HCT116 (cell line): ENCODE measurements around the gene ID1.

Source experiments
- CEBPB ChIP-seq: IDR thresholded peaks from 2 replicates; pipeline ENCODE4 v1.6.1; 2012; ENCODE audit warnings: low read depth
- EGR1 ChIP-seq: IDR thresholded peaks from 2 replicates; pipeline ENCODE4 v1.6.1; 2012; ENCODE audit warnings: low read depth
- EZH2 ChIP-seq: fragments of 200-600 bp; sonication (generic); IDR thresholded peaks from 2 replicates; pipeline ENCODE4 v1.6.1; 2017; ENCODE audit warnings: antibody characterized with exemption, mixed run types
- EZH2phosphoT487 ChIP-seq: fragments of 200-600 bp; IDR thresholded peaks from 2 replicates; pipeline ENCODE4 v1.6.1; 2018; ENCODE audit warnings: antibody characterized with exemption, borderline replicate concordance
- POLR2A ChIP-seq: IDR thresholded peaks from 2 replicates; pipeline ENCODE4 v1.7.0; 2011; ENCODE audit warnings: borderline replicate concordance; ENCODE audit not compliant: insufficient read depth, insufficient read length; ENCODE audit errors: extremely low read depth
- POLR2AphosphoS5 ChIP-seq: IDR thresholded peaks from 2 replicates; pipeline ENCODE4 v1.6.1; 2011; ENCODE audit warnings: mild to moderate bottlenecking, low read depth, low read length, moderate library complexity
- RAD21 ChIP-seq: IDR thresholded peaks from 2 replicates; pipeline ENCODE4 v1.6.1; 2012; ENCODE audit warnings: low read depth, mild to moderate bottlenecking
- SIN3A ChIP-seq: IDR thresholded peaks from 2 replicates; pipeline ENCODE4 v1.6.1; 2012; ENCODE audit warnings: low read depth
- TCF7L2 ChIP-seq: IDR thresholded peaks from 2 replicates; pipeline ENCODE4 v1.7.0; 2011; ENCODE audit warnings: borderline replicate concordance, inconsistent platforms; ENCODE audit not compliant: insufficient read depth, insufficient read length; ENCODE audit errors: extremely low read depth
- TF ChIP-seq, protein P1 (sequence below), 3 experiments: fragments of 200-600 bp in 1 of 3; sonication (generic) in 1 of 3; IDR thresholded peaks in 2 of 3; conservative IDR thresholded peaks in 1 of 3; 2 replicates each; pipeline ENCODE4 v1.5.1; 2012 to 2017; ENCODE audit warnings: low read depth in 2 of 3, low read length in 2 of 3, antibody characterized with exemption in 1 of 3, borderline replicate concordance in 1 of 3, control low read depth in 1 of 3, mild to moderate bottlenecking in 1 of 3, mixed read lengths in 1 of 3, mixed run types in 1 of 3, moderate library complexity in 1 of 3; ENCODE audit not compliant: insufficient read depth in 1 of 3
- TF ChIP-seq, protein P2 (sequence below): IDR thresholded peaks from 2 replicates; pipeline ENCODE4 v1.6.1; 2012; ENCODE audit warnings: low read depth

DNA sequence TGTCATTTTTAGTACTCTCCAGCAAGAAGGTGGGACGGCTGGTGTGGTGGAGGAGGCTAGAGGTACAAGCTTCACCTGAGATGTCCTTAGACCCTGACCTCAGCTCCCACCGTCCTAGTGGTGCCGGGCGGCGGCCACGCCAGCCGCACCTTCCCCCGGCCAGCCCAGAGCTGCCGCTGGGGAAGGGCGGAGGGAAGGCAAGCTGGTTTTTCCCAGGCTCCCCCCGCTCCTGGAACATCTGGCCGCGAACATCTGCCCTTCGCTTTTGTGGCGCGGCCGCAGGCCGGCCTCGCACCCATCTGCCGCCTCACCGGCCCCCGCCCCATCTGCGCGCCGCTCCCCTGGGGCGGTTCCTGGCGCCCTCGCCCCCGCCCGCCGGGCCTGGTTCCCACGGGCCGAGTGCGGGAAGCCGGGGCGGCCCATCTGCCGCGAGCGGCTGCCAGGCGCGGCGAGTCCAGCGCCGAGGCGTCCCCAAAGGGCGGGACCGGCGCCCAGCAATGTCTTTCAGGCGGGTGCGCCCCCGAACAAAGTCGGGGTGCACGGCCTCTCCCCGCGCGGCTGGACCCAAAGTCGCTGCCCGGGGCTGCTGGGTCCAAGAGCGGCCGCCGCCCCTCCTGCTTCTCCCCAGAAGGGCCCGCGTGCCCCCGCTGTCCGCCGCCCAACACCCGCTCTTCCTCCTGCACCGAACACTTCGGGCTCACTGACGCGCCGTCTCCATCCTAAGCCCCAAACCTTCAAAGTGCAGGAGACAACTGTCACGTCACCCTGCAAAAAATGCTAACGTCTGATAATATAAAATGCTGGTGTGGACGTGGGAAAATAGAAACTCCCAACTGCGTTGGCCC, 17.3 kb upstream of the ID1 start:
- TF ChIP-seq TCF7L2 (no peak), EZH2 (no peak), POLR2A (no peak), EZH2phosphoT487 (no peak), EGR1 (no peak), POLR2AphosphoS5 (no peak), CEBPB (no peak), SIN3A (no peak), RAD21 (no peak)
- TF ChIP-seq, protein P1, sequence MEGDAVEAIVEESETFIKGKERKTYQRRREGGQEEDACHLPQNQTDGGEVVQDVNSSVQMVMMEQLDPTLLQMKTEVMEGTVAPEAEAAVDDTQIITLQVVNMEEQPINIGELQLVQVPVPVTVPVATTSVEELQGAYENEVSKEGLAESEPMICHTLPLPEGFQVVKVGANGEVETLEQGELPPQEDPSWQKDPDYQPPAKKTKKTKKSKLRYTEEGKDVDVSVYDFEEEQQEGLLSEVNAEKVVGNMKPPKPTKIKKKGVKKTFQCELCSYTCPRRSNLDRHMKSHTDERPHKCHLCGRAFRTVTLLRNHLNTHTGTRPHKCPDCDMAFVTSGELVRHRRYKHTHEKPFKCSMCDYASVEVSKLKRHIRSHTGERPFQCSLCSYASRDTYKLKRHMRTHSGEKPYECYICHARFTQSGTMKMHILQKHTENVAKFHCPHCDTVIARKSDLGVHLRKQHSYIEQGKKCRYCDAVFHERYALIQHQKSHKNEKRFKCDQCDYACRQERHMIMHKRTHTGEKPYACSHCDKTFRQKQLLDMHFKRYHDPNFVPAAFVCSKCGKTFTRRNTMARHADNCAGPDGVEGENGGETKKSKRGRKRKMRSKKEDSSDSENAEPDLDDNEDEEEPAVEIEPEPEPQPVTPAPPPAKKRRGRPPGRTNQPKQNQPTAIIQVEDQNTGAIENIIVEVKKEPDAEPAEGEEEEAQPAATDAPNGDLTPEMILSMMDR (IDR thresholded peaks at IDR 0.05 in 2 of 3, conservative IDR thresholded peaks at IDR 0.05 in 1 of 3; ENCODE audit: borderline replicate concordance in 1 of 3, insufficient read depth in 1 of 3, low read depth in 2 of 3, low read length in 2 of 3): no peak
- TF ChIP-seq, protein P2, sequence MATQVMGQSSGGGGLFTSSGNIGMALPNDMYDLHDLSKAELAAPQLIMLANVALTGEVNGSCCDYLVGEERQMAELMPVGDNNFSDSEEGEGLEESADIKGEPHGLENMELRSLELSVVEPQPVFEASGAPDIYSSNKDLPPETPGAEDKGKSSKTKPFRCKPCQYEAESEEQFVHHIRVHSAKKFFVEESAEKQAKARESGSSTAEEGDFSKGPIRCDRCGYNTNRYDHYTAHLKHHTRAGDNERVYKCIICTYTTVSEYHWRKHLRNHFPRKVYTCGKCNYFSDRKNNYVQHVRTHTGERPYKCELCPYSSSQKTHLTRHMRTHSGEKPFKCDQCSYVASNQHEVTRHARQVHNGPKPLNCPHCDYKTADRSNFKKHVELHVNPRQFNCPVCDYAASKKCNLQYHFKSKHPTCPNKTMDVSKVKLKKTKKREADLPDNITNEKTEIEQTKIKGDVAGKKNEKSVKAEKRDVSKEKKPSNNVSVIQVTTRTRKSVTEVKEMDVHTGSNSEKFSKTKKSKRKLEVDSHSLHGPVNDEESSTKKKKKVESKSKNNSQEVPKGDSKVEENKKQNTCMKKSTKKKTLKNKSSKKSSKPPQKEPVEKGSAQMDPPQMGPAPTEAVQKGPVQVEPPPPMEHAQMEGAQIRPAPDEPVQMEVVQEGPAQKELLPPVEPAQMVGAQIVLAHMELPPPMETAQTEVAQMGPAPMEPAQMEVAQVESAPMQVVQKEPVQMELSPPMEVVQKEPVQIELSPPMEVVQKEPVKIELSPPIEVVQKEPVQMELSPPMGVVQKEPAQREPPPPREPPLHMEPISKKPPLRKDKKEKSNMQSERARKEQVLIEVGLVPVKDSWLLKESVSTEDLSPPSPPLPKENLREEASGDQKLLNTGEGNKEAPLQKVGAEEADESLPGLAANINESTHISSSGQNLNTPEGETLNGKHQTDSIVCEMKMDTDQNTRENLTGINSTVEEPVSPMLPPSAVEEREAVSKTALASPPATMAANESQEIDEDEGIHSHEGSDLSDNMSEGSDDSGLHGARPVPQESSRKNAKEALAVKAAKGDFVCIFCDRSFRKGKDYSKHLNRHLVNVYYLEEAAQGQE: no peak
